Hematopoietic multipotent progenitor cell treated with erythropoietin and hydrocortisone succinate and interleukin-3 and kit ligand, for 4 days (in vitro differentiated cells): ENCODE results near the gene KLF16.
"Not testable (repeated sequence)": the region's sequence is repeated elsewhere in the genome, so short reads cannot be mapped to it uniquely, and the experiment has no call there.

Experiments
- DNase-seq: peaks from one replicate; pipeline ENCODE4 v3.0.0-alpha.2; 2015

KLF16 gene

GRCh38 chr19:1883784-1884183 lies 20.4 kb upstream of the KLF16 start:
- no peak for DNase-seq

DNA sequence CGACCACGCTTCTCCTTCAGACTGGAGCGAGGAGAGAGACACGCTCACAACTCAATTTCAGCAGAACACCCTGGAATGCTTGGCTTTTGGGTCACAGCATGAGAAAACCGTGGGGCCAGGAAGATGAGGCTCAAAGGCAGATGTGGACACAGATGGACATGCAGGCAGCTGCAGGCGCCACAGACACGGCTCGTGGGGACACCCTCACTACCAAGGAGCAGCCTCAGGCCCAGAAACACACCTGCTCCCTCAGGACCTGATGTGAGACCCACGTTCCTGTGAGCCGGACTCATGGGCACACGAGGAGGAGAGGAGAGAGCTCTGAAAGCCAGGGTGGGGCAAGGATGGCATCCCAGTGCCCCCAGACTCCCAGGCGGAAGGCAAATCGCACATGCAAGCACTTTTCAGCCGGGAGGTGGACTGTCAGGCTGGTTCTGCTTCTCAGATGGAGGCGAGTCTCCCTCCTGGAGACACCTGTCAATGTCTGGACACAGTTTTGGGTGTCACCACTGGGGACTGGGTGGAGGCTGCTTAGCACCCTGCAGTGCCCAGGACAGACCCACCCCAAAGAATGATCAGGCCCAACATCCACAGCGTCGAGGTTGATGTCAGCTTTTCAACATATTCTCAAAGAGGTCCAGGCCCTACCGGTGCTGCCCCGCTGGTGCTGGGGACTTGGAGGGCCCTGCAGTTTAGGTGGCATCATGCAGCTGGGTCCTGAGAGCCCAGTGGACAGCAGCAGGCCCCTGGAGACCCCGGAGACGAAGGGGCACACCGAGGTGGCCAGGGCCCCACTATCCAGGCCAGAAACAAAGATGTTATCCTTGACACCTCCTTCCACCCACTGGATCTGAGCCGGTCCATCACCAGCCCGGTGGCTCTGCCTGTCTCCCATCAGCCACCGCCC lies 19.7 kb upstream of the KLF16 start:
- DNase-seq: no peak

GRCh38 chr19:1882089-1882785 lies 18.9 kb upstream of the KLF16 start:
- DNase-seq: no peak

DNA sequence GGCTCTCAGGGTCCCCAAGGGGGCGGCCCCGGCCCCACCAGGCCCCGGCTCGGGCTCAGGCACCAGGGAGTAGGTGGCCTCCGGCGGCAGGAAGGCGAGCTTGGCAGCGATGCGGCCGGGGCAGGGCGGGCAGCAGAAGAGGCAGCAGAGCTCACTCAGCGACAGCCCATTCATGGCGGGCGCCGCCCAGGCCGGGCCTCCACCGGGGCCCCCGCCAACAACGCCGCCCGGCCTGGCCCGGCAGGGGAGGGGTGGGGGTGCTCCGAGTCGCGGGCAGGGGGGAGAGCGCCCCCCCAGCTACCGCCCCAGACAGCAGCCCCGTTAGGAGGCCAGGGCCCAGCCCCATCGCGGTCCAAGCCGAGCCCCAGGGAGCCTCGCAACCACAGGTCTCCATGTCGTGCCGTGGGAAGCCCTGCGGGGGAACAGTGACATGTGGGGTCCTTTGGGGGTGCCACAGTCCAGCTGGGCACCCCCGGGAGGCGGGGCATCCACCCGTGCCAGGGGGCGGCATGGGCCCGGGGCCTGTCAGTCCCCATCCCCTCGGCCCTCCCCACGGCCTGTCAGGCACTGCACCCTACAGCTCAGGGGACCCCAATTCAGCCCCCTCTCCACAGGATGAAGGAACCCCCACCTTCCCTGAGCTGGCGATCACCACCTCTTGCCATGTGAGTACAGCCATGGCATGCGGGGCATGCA lies 18.2 kb upstream of the KLF16 start:
- DNase-seq: not testable (repeated sequence)

- no peak for DNase-seq
These were observed 17.4 kb upstream of the KLF16 start for GRCh38 chr19:1880611-1881392.

DNA sequence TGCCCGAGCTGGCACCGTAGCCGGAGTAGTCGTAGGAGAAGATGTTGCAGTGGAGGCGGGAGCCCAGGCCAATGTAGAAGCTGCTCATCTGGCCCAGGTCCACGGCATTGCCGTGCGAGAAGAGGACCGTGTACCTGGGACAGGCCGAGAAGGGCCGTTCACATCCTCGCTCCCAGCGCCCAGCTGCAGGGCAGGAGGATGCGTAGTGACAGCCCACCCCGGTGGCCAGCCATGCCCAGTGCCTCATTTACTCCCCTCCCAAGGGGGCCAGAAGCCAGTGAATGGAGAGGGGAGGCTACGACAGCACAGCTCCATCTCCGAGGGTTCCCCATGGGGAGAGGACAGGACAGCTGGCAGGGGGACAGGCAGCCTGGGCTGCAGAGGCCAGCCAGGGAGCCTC lies 16.6 kb upstream of the KLF16 start:
- DNase-seq: not testable (repeated sequence)

GRCh38 chr19:1878583-1878982 lies 15.2 kb upstream of the KLF16 start:
- not testable (repeated sequence) for DNase-seq

GRCh38 chr19:1877280-1877660 lies 13.9 kb upstream of the KLF16 start:
- not testable (repeated sequence) for DNase-seq

GRCh38 chr19:1876496-1877279 lies 13.3 kb upstream of the KLF16 start:
- DNase-seq: not testable (repeated sequence)

DNA sequence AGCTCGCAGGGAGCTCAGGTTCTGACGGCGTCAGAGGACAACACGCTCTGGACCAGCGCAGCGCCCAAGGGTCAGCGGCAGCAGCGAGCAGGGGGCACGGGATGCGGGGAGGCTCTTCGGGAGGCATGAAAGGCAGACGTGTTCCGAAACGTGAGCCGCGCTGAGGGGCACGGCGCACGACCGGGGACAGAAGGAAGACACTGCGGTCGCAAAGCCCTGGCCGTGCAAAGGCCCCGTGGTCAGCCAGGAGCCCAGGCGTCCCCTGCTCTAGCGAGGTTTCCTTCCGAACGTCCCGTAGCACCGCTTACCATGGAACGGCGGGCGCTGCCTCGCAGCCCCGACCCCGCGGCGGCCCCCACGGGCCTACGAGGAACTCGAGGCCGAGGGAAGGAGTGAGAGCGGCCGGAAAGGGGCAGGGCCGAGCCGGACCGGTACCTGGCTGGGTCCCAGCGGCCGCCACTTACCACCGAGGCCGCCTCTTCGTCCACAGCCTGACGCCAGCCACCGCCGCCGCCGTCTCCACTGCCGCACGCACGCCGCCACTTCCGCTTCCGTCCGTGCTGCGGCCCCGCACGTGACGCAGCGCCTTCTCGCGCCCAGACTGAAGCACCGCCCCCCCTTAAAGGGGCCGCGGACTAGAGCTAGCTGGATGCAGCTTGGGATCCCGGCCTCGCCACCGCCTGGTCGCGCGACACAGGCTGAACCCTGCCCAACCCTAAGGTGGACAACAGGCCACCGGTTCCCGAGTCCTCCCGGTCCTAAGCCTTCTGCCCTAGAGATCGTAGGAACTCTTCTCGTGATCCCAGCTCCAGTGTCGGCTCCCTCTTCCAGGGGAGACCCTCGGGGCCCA lies 12.5 kb upstream of the KLF16 start:
- peak; percentile 98 for DNase-seq

DNA sequence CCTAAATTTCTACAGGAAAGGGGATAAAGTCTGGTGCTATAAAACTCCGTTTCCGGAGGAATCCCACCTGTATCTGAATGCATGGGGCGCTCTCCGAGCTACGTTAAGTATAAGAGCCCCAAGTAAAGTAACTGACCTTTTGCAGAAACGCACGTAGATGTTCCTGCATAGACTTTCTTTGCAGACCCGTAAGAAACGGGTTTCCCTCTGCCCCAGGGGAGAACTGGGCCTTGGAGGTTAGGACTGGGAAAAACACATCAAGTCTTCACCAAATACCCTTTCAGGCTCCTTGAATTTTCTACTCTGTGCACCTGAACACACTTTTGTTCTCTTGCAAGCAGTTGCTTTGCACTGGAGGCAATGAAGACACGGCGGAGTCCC lies 11.9 kb upstream of the KLF16 start:
- DNase-seq: not testable (repeated sequence)

GRCh38 chr19:1874554-1875185 lies 11.3 kb upstream of the KLF16 start:
- DNase-seq: peak; percentile 78

- DNase-seq: no peak
These were observed 10.4 kb upstream of the KLF16 start for GRCh38 chr19:1873524-1874473.

DNA sequence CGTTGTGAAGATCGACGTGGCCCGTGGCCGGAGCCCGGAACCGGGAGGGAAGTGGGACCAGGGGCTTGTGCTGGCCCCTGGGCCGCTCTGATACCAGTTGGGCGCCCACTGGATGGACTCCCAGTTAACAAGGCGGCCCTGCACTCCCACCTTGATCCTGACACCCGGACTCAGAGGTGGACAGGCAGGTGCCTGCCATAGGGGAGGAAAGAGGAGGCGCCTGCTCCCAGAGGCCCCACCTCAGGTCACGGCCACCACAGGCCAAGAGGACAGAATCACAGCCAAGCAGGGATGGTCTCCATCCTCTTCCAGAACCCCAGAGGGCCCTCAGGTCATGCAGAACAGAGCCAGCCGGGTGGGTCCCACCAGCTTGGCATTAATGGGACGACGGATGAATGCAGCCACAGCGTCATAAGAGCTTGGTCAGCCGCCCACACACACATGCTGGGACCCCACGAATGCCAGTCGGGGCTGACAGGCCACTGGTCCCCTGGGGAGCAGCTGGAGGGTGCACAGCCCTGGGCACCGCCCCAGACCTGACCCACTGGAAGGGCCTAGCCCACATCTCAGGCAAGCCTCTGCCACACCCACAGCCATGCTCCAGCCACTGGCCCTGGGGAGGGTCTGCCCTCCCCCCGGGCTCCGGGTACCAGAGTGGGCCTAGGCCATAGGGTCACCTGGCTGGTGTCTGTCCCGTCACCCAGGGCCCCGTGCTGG lies 9.6 kb upstream of the KLF16 start:
- DNase-seq: no peak

DNA sequence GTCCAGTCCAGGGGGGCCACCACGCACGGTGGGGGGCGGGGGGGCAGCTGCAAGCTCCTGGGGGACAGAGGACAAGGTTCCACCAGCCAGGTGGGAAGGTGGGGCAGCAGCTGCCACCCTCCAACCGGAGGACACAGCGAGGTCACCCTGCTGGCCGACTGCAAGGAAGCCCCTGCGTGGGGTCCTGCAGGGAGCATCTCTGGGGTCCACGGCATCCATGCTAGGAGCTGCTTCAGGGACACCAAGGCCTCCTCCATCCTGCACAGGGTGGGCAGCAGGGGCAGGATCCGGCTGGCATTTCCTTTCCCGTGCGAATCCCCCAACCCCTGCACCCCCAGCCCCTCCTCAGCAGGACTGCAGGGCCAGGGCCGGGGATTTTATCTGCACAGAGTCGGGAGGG lies 8.3 kb upstream of the KLF16 start:
- no peak for DNase-seq

GRCh38 chr19:1871140-1871597 lies 7.8 kb upstream of the KLF16 start:
- DNase-seq: no peak

GRCh38 chr19:1868971-1869370 lies 5.6 kb upstream of the KLF16 start:
- DNase-seq: no peak

DNA sequence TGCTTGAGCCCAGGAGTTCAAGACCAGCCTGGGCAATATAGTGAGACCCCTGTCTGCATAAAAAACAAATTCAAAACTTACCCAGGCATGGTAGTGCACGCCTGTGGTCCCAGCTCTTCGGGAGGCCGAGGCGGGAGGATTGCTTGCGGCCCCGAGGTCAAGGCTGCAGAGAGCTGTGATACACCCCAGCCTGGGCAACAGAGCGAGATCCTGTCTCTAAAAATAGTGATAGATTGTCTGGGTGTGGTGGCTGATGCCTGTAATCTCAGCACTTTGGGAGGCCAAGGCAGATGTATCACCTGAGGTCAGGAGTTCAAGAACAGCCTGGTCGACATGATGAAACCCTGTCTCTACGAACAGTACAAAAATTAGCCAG lies 4.0 kb upstream of the KLF16 start:
- DNase-seq: no peak
